HG03280 (cell line): Measurements from ENCODE around the gene ATAD3B.
"Not testable (repeated sequence)": the region's sequence is repeated elsewhere in the genome, so short reads cannot be mapped to it uniquely, and the experiment has no call there.

ENCODE experiments used
- ATAC-seq: cut with Tn5 transposase; IDR thresholded peaks from one replicate; pipeline ENCODE4 v1.9.1; 2021; ENCODE audit warnings: mild to moderate bottlenecking, moderate library complexity; ENCODE audit not compliant: unreplicated experiment

ATAD3B gene

GRCh38 chr1:1432951-1433803 lies 38.4 kb upstream of the ATAD3B start:
- ATAC-seq, result no peak

DNA sequence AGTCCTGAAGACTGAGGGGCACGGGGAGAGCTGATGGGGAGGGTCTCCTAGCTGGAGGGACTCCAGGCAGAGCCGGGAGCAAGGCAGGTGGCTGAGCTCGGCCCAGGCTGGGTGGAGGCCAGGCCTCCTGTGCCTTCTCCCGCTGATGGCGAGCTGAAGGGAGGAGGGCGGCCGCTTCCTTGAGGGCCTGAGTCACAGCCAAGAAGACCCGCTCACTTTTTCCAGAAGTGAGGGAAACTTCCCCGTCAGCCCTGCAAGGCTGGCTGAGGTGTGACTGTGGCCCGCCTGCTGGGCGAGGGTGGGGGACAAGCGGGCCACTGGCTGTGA lies 37.8 kb upstream of the ATAD3B start:
- no peak for ATAC-seq

GRCh38 chr1:1434131-1434823 lies 37.3 kb upstream of the ATAD3B start:
- ATAC-seq, result no peak

DNA sequence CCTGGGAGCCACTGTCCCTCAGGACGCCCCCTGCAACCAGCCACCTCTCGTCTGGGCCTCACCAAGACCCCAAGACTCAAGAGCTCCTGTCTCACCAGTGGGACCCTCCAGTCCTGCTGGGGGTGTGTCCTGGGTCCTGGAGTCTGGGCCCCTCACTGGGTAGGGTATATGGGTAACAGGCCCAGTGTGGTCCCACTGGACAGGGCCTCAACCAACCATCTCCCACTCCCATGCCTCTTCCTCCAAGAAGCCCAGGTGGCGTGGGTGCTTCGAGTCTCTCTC lies 36.8 kb upstream of the ATAD3B start:
- no peak for ATAC-seq

DNA sequence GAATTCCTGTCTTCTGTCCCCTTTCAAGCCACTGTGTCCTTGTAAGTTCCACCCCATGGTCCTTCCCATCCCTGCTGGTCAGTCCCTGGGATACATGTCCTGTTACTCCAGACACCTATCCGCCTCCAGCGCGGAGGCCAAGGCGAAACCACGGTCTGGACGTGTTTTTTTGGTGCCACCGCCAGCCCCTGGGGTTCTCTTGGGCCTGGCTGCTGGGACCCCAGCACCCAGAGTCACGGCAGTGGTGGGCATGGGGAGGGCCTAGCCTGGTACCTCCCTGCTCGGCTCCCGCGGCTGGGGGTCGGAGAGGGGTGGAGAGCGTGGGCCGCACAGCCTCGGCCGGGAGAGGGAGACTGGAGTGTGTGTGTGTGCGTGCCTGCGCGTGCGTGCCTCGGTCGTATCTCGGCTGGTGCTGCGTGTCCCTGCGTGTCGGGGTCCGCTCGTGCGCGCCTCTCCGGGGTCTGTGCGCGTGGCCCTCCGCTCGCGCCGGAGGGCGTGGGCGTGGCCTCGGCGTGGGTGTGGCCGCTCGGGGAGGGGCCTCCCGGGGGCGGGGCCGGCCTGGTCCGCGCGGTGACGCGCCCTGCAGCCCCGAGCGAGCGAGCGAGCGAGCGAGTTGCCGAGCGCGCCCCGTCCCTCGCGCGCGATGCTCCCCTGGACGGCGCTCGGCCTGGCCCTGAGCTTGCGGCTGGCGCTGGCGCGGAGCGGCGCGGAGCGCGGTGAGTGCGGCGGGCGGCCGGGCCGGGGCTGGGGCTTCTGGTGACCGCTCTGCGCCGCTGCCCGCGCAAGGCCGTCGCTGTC lies 36.3 kb upstream of the ATAD3B start, which contains the start of gene VWA1:
TSS of gene VWA1 (plus strand) at position 585 of the 798 bp plus-strand sequence. CDS start at position 644, 59 bp downstream.
- no peak for ATAC-seq

- ATAC-seq, result no peak
These were observed 35.5 kb upstream of the ATAD3B start for GRCh38 chr1:1435911-1436629.

GRCh38 chr1:1436630-1437032 lies 34.9 kb upstream of the ATAD3B start:
- no peak for ATAC-seq

DNA sequence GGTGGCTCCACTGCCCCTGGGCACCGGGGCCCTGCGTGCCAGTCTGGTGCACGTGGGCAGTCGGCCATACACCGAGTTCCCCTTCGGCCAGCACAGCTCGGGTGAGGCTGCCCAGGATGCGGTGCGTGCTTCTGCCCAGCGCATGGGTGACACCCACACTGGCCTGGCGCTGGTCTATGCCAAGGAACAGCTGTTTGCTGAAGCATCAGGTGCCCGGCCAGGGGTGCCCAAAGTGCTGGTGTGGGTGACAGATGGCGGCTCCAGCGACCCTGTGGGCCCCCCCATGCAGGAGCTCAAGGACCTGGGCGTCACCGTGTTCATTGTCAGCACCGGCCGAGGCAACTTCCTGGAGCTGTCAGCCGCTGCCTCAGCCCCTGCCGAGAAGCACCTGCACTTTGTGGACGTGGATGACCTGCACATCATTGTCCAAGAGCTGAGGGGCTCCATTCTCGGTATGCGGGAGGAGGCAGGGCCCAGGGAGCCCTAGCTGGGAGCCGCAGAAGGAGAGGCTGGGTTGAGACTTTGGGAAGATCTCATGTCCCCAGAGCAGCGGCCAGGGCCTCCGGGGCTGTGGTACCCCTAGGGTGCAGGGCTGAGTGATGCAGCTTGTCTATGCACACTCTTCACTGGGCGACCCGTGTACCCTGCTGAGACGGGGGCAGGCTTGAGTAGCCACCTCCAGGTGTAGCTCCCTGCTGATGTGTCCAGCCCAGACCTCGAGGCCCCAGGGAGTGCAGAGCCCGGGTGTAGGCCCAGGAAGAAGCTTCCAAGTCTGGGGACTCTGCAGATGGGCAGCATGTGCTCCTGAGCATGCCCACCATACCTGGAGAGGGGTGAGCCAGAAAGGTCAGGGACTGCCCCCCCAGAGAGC lies 34.3 kb upstream of the ATAD3B start:
- ATAC-seq, result no peak

GRCh38 chr1:1437904-1438376 lies 33.6 kb upstream of the ATAD3B start:
- ATAC-seq, result no peak

DNA sequence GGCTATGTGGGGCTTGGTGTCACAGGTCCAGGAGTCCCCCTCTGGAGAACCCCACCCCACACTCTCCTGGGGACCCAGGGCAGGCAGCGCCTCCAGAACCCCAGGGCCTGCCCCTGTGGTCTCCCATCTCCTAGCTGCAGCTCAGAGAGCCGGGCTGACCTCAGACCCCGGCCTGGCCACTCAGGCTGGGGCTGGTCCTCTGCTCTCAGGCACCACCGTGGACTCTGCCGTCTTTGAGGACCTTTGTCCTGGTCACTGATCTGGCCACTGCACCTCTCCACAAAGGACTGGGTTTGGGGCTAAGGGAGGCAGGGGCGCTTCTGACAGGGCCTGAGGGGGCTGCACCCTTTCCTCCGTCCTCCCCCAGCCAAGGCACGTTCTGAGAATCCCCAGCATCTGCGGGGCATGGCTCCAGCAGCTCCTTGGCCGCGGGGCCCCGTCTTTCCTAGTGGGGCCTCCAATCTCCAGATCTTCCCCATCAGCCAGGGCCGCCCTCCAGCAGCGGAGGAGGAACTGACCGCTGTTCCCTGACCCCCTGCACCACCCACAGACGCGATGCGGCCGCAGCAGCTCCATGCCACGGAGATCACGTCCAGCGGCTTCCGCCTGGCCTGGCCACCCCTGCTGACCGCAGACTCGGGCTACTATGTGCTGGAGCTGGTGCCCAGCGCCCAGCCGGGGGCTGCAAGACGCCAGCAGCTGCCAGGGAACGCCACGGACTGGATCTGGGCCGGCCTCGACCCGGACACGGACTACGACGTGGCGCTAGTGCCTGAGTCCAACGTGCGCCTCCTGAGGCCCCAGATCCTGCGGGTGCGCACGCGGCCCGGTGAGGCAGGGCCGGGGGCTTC lies 32.8 kb upstream of the ATAD3B start:
- ATAC-seq, result no peak

DNA sequence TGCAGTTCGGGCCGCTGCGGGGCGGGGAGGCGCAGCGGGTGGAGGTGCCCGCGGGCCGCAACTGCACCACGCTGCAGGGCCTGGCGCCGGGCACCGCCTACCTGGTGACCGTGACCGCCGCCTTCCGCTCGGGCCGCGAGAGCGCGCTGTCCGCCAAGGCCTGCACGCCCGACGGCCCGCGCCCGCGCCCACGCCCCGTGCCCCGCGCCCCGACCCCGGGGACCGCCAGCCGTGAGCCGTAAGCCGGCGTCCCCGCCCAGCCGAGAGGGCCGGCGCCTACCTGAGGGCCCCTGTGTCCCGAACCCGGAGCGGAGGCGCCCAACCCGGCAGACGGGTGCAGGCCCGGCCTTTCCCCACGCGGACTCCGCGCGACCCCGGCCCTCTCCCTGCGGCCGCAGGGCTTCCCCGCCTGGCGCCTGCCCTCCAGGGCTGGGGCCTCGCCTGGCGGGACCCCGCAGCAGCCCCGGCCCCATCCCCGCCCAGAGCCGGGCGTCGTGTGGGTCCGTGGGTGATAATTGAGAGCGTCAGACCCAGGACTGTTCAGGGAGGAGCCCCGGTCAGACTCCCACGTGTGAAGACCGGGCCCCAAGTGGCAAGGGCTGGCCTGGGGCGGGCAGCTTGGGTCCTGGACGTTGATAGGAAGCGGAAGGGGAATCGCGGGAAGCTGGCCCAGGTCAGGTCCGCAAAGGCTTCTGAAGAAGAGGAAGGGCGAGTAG lies 31.9 kb upstream of the ATAD3B start:
- ATAC-seq, result no peak

DNA sequence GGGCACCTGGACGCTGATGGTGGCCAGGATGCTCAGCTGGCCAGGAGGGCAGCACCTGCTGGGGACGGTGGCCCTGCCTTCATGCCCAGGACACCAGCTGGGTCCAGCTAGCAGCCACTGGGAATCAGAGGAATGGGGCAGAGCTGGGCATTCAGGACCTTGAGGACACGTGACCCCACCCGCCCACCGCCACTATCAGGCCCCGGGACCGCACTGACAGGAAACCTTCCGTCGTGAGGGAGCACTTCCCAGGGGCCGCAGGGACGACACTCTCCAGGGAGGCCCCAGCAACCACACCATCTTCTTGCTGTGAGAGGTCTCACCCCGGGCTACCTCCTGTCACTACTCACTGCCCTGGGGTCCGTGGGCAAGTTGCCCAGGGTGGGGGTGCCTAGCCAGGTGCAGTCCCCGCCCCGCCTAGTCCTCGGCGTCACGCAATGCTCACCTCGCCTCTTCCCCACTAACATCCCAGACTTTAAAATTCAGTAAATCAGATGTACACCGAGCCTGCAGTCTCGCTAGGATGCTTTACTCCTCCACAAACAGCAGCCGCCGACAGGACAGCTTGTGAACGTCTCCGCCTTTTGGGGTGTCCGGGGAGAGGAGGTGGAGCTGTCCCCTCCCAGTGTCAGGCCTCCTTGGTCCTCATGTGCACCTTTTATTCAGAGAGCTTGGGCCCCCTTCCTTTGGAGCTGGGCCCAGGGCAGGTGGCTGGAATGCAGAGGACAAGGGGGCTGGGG lies 31.1 kb upstream of the ATAD3B start:
- no peak for ATAC-seq

DNA sequence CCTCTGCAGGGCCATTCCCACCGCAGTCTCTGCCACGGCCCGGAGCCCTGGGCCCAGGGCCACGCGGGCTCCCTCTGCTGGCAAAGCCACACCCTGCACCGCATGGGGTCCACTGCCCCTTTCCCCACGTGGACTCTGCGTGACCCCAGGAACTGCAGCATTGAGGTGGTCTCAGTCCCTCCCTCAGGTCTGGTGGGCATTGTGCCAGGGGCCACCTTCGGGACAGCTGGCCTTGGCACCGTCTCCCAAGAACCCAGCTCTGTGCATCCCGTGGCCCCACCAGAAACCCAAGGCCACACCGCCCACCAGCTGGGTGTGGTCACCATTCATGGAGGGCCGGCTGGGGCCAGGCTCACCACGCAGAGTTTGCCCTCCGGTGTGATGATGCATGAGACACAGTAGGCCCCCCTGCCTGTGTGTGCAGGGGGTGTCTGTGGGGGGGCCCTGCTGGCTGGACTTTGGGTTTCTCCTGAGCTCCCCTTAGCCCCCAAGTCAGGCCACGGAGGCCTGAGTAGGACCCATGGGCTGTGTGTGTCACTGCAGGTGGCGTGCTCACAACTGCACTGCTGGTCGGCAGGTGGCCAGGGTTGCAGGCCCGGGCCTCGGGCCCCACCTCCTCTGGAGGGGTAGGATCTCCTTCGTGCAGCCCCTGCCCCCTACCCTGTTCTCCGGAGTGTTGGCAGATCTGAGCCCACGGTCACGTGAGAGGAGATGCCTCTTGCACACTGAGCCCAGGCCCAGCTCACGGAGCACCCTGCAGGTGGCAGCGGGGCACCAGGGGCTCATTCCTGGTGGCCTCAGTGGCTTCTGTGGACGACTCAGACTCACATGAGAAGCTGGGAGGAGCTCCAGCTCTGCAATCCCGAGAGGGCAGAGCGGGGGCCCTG lies 30.3 kb upstream of the ATAD3B start:
- no peak for ATAC-seq

- ATAC-seq, result no peak
These were observed 29.3 kb upstream of the ATAD3B start for GRCh38 chr1:1442069-1442770.

GRCh38 chr1:1446631-1447030 lies 24.9 kb upstream of the ATAD3B start:
- ATAC-seq, result not testable (repeated sequence)

GRCh38 chr1:1449099-1449739 lies 22.3 kb upstream of the ATAD3B start, which contains the start of gene ATAD3C:
TSS of gene ATAD3C (plus strand) at chr1:1449689. CDS start at chr1:1450684, 995 bp downstream.
- ATAC-seq, result no peak
